ENCODE data around the gene NUP205. TPM values are rescaled to one million over a fixed set of nuclear protein-coding genes. Genes with fewer than 3 reads are reported as not detected.

The NUP205 gene
- total and polyA plus RNA-seq, 2 of the 13 experiments (the other 11 are each of a cell fraction or from before 2014, with no cell fraction given), result 46.2 to 87.2 TPM

GRCh38 chr7:135662373-135663114 lies 104.8 kb downstream of the NUP205 start, which contains the start of gene STMP1 (continued):
- TF ChIP-seq CEBPG (CRISPR knock-in tag; IDR thresholded peaks at IDR 0.05) (peak; percentile 75), ZNF563 (CRISPR knock-in tag; IDR thresholded peaks at IDR 0.05) (peak; percentile 89), ZNF275 (CRISPR knock-in tag; IDR thresholded peaks at IDR 0.05; ENCODE audit: borderline replicate concordance) (no peak), IRF1 (CRISPR knock-in tag; IDR thresholded peaks at IDR 0.05; ENCODE audit: low read depth) (no peak), KDM1A (CRISPR knock-in tag; IDR thresholded peaks at IDR 0.05) (no peak), SCMH1 (CRISPR knock-in tag; IDR thresholded peaks at IDR 0.05; ENCODE audit: borderline replicate concordance) (no peak), ZNF83 (CRISPR knock-in tag; IDR thresholded peaks at IDR 0.05; ENCODE audit: borderline replicate concordance) (no peak; the same call in none of the 2 replicates), XBP1 (CRISPR knock-in tag; IDR thresholded peaks at IDR 0.05) (no peak), ZNF577 (CRISPR knock-in tag; IDR thresholded peaks at IDR 0.05; ENCODE audit: borderline replicate concordance, low read depth) (no peak), IKZF5 (CRISPR knock-in tag; IDR thresholded peaks at IDR 0.05) (peak; percentile 80), SMARCC2 (IDR thresholded peaks at IDR 0.05) (no peak), HMGXB4 (CRISPR knock-in tag; IDR thresholded peaks at IDR 0.05; ENCODE audit: borderline replicate concordance in 1 of 2, low read depth in 1 of 2) (peak; percentile 92 to 97; a peak in 3 of 4 replicates), TGIF2 (CRISPR knock-in tag; IDR thresholded peaks at IDR 0.05) (peak; percentile 63), ZNF619 (CRISPR knock-in tag; IDR thresholded peaks at IDR 0.05) (no peak), FLYWCH1 (CRISPR knock-in tag; IDR thresholded peaks at IDR 0.05) (no peak), ATRX (CRISPR knock-in tag; IDR thresholded peaks at IDR 0.05; ENCODE audit: borderline replicate concordance) (peak; percentile 81; the same call in 1 of the 2 replicates), EED (CRISPR knock-in tag; IDR thresholded peaks at IDR 0.05) (peak; percentile 93), SSRP1 (CRISPR knock-in tag; IDR thresholded peaks at IDR 0.05) (no peak), ZNF451 (CRISPR knock-in tag; IDR thresholded peaks at IDR 0.05) (peak; percentile 97), ZNF124 (CRISPR knock-in tag; IDR thresholded peaks at IDR 0.05) (no peak), KDM4B (CRISPR knock-in tag; IDR thresholded peaks at IDR 0.05) (0 out of 2 replicates have a peak, but pooled peaks have one; percentile 65), BCLAF1 (IDR thresholded peaks at IDR 0.05) (no peak), SPEN (CRISPR knock-in tag; IDR thresholded peaks at IDR 0.05; ENCODE audit: low read depth) (peak; percentile 93)

Measured in HepG2 (cell line).